Suprapubic skin (tissue), 4 donors: Measurements from ENCODE around the gene SHROOM3. TPM values are rescaled to one million over a fixed set of nuclear protein-coding genes. Genes with fewer than 3 reads are reported as not detected.

ENCODE experiments used
- DNase-seq, 2 donors: peaks; one replicate each; pipeline ENCODE4 v3.0.0-alpha.2; 2019; ENCODE audit warnings: low spot score in 2 of 2
- H3K27ac ChIP-seq: fragments of 200-600 bp; sonication (generic); one replicate; pipeline ENCODE4 v1.5.1; 2019
- H3K27me3 ChIP-seq: fragments of 200-600 bp; sonication (generic); one replicate; pipeline ENCODE4 v1.5.1; 2019
- H3K36me3 ChIP-seq: fragments of 200-600 bp; sonication (generic); one replicate; pipeline ENCODE4 v1.5.1; 2019
- H3K4me1 ChIP-seq: fragments of 200-600 bp; sonication (generic); one replicate; pipeline ENCODE4 v1.5.1; 2019
- H3K4me3 ChIP-seq: fragments of 200-600 bp; sonication (generic); one replicate; pipeline ENCODE4 v1.5.1; 2019; ENCODE audit warnings: mild to moderate bottlenecking
- H3K9me3 ChIP-seq: fragments of 200-600 bp; sonication (generic); one replicate; pipeline ENCODE4 v1.5.1; 2019
- EP300 ChIP-seq: sonication (generic); formaldehyde crosslinking; IDR thresholded peaks from one replicate; pipeline ENCODE4 v1.6.1; 2017; ENCODE audit warnings: antibody characterized with exemption
- POLR2A ChIP-seq, 2 donors: fragments of 450-650 bp; IDR thresholded peaks; one replicate each; pipeline ENCODE4 v1.6.1; 2017; ENCODE audit warnings: antibody characterized with exemption in 2 of 2, mild to moderate bottlenecking in 2 of 2, moderate library complexity in 2 of 2
- POLR2AphosphoS5 ChIP-seq, 3 donors: sonication (generic); formaldehyde crosslinking; IDR thresholded peaks; one replicate each; pipeline ENCODE4 v1.6.1; 2017; ENCODE audit warnings: antibody characterized with exemption in 3 of 3
- WGBS: methylation state at CpG from one replicate; pipeline ENCODE4 v1.1.5; 2018; 5-methylcytosine and 5-hydroxymethylcytosine counted together
- total RNA-seq, 4 donors: library from RNA; depleted of rRNA; stranded (reverse); fragments of >200 nt; gene quantifications; one replicate each; pipeline ENCODE4 v1.1.0, GENCODE V29; 2016
- TF ChIP-seq, protein P1 (sequence below), 2 donors: fragments of 200-600 bp in 1 of 2; fragments of 450-650 bp in 1 of 2; sonication (generic) in 1 of 2; IDR thresholded peaks; one replicate each; pipeline ENCODE4 v1.5.1; 2016 to 2019; ENCODE audit warnings: antibody characterized with exemption in 2 of 2, mild to moderate bottlenecking in 1 of 2, moderate library complexity in 1 of 2

SHROOM3 gene
- total RNA-seq, 4 donors from 2014 or later, result 25.7 to 41.4 (median 29.8) TPM

DNA sequence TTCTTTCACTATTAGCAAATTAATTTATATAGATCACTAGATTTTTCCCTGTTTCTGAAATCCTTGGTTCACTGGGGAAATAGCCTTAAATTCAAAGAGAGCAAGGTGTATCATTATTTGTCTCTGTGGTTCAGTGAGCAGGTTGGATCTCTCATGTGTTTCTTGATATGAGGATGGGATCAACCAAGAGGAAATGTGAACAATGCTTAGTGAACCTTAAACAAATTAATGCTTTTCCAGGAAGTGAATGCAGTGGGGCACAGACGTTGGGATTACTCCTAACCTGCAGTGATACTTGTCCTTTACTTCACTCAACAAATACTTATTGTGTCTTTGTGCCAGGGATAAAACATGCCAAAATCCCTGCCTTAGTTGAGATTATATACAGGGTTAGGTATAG is 193.2 kb downstream of the SHROOM3 start:
- DNase-seq, result no peak
- WGBS, result 69% methylated on average over 1 of the region's 1 CpG
- Histone ChIP-seq H3K4me3 (no peak overlapping the region), H3K27me3 (no peaks in the 10 kb centered on the region), H3K4me1 (peaks cover 3% of the 10 kb centered on the region), H3K36me3 (no peaks in the 10 kb centered on the region), H3K27ac (no peak overlapping the region), H3K9me3 (no peaks in the 10 kb centered on the region)
- no peak for TF ChIP-seq POLR2AphosphoS5 (IDR thresholded peaks at IDR 0.05)
- TF ChIP-seq POLR2A (IDR thresholded peaks at IDR 0.05), result no peak
- no peak for TF ChIP-seq EP300
- TF ChIP-seq, protein P1, sequence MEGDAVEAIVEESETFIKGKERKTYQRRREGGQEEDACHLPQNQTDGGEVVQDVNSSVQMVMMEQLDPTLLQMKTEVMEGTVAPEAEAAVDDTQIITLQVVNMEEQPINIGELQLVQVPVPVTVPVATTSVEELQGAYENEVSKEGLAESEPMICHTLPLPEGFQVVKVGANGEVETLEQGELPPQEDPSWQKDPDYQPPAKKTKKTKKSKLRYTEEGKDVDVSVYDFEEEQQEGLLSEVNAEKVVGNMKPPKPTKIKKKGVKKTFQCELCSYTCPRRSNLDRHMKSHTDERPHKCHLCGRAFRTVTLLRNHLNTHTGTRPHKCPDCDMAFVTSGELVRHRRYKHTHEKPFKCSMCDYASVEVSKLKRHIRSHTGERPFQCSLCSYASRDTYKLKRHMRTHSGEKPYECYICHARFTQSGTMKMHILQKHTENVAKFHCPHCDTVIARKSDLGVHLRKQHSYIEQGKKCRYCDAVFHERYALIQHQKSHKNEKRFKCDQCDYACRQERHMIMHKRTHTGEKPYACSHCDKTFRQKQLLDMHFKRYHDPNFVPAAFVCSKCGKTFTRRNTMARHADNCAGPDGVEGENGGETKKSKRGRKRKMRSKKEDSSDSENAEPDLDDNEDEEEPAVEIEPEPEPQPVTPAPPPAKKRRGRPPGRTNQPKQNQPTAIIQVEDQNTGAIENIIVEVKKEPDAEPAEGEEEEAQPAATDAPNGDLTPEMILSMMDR (IDR thresholded peaks at IDR 0.05), result no peak

DNA sequence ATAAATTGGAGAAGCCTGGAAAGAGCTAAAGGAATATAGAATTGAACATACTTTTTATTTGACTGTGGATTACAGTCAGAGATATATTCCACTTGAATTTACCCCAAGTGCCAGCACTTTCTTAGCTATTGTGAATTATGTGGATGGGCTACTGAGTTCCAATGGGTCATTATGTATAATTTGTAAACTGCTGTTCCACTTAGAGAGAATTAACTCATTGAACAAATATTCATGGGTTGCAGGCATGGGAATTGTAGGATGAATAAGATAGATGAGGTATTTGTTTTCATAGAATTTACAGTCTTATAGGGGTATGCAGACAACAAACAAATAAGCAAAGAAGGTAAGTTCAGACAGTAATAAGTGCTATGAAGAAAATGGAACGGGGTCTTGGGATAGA is 195.7 kb downstream of the SHROOM3 start:
- no peaks in the 10 kb centered on the region for H3K27me3 ChIP-seq
- H3K27ac ChIP-seq, result no peak overlapping the region
- H3K4me3 ChIP-seq, result no peak overlapping the region
- 96% methylated on average over 1 of the region's 1 CpG for WGBS
- H3K9me3 ChIP-seq, result no peaks in the 10 kb centered on the region
- no peaks in the 10 kb centered on the region for H3K4me1 ChIP-seq
- no peak for DNase-seq
- no peaks in the 10 kb centered on the region for H3K36me3 ChIP-seq
- TF ChIP-seq, protein P1 (IDR thresholded peaks at IDR 0.05), result no peak
- TF ChIP-seq POLR2AphosphoS5 (IDR thresholded peaks at IDR 0.05) (no peak), EP300 (no peak), POLR2A (IDR thresholded peaks at IDR 0.05) (no peak)

DNA sequence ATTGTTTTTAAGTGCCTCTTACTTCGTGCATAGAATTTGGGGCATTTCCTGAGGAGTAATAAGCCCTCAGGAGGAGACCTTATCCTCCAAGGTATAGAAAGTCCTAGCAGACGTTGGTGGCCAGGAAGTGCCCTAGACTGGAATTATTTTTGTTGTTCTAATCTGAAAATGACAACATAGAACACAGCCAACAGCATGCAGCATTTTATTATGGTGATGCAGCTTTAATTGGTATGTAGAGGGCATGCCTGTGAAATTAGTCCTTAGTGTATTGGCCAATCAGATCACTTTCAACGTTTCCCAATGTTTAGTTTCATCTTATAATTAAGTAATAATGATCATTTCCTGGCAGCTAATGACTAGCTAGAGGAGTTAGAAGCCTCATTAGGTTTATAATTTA is 199.2 kb downstream of the SHROOM3 start:
- H3K4me1 ChIP-seq, result no peaks in the 10 kb centered on the region

DNA sequence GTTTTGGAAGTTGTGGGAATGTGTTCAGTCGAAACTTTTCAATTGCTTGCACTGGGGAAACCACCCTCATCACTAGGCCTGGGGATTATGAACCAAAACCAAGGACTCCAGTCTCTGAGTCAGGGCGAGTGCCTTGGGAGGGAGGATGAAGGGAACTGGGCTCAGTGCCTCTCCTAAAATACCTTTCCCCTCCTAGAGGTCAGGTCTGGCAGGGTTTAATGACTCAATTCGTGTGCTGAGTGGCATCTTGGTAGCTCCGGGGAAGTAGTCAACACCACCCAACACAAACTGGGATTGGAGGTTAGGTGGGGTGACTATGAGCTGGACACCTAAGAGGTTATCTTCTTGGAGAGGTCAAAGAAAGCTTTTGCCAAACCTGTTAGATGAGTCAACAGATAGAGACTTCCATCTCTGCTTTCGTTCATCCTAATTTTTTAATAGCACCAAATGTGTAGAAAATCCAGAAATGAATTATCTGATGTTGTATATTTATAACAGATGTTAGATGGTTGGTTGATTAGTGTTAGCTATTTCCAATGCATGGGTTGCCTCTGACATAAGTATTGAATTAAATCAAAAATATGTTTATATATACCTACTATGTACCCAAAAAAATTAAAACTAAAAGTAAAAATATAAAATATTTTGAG is 202.8 kb downstream of the SHROOM3 start:
- TF ChIP-seq POLR2AphosphoS5 (IDR thresholded peaks at IDR 0.05) (no peak), POLR2A (IDR thresholded peaks at IDR 0.05) (no peak)
- no peaks in the 10 kb centered on the region for H3K36me3 ChIP-seq
- H3K27me3 ChIP-seq, result no peaks in the 10 kb centered on the region
- no peak overlapping the region for H3K4me3 ChIP-seq
- H3K4me1 ChIP-seq, result peaks cover 26% of the 10 kb centered on the region
- H3K27ac ChIP-seq, result no peak overlapping the region
- no peak for DNase-seq
- 65% methylated on average over 5 of the region's 5 CpGs for WGBS
- no peaks in the 10 kb centered on the region for H3K9me3 ChIP-seq

More for the DNA sequence above, 199.2 kb downstream of the SHROOM3 start:
- no peak for DNase-seq
- no peaks in the 10 kb centered on the region for H3K36me3 ChIP-seq
- no peaks in the 10 kb centered on the region for H3K27me3 ChIP-seq
- no peaks in the 10 kb centered on the region for H3K9me3 ChIP-seq
- no peak overlapping the region for H3K4me3 ChIP-seq
- WGBS, result 15% methylated on average over 3 of the region's 3 CpGs
- H3K27ac ChIP-seq, result no peak overlapping the region
- TF ChIP-seq, protein P1 (IDR thresholded peaks at IDR 0.05), result no peak
- TF ChIP-seq POLR2AphosphoS5 (IDR thresholded peaks at IDR 0.05) (no peak), EP300 (no peak), POLR2A (IDR thresholded peaks at IDR 0.05) (no peak)

DNA sequence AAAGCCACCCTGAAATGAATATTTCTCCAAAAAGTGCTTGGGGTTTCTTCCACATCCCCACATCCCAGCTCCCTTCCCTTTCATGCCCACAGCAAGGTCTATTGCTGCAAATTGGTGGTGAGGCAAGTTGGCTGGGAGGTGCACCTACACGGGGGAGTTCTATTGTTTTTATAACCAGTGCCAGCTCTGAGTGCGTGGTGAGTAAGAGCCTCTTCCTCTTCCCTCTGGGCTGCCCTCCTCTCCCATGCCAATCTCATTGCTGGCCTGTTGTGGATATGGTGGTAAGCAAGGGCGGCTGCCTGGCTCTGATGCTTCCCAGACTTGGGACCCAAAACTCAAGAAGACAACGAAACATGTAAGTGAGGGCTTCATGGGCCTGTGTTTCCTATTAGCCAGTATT is 204.3 kb downstream of the SHROOM3 start:
- Histone ChIP-seq H3K9me3 (no peaks in the 10 kb centered on the region), H3K36me3 (no peaks in the 10 kb centered on the region), H3K27me3 (no peaks in the 10 kb centered on the region), H3K4me3 (no peak overlapping the region), H3K27ac (no peak overlapping the region), H3K4me1 (peaks cover 27% of the 10 kb centered on the region)
- TF ChIP-seq EP300 (no peak), POLR2AphosphoS5 (IDR thresholded peaks at IDR 0.05) (no peak), POLR2A (IDR thresholded peaks at IDR 0.05) (no peak)
- TF ChIP-seq, protein P1 (IDR thresholded peaks at IDR 0.05), result no peak
- DNase-seq, result no peak
- whole genome bisulfite sequencing, result 69% methylated on average over 4 of the region's 4 CpGs
